SJCRH30 (cell line): Measurements from ENCODE around the gene CYP2U1. TPM values are rescaled to one million over a fixed set of nuclear protein-coding genes. Genes with fewer than 3 reads are reported as not detected.
"Not testable (repeated sequence)": the region's sequence is repeated elsewhere in the genome, so short reads cannot be mapped to it uniquely, and the experiment has no call there.

Experiments used
- DNase-seq, 2 experiments: peaks; one replicate each; pipeline ENCODE4 v3.0.0-alpha.2; 2015 to 2020
- H3K27ac ChIP-seq: fragments of 250-450 bp; sonication (Bioruptor Pico); 2 replicates; pipeline ENCODE4 v1.5.1; 2020; ENCODE audit warnings: mild to moderate bottlenecking, moderate library complexity
- H3K27me3 ChIP-seq: fragments of 250-450 bp; sonication (Bioruptor Pico); 2 replicates; pipeline ENCODE4 v1.5.1; 2020; ENCODE audit warnings: mild to moderate bottlenecking, moderate library complexity
- H3K36me3 ChIP-seq: fragments of 250-450 bp; sonication (Bioruptor Pico); 2 replicates; pipeline ENCODE4 v1.5.1; 2020; ENCODE audit warnings: mild to moderate bottlenecking, moderate library complexity
- H3K4me1 ChIP-seq: fragments of 250-450 bp; sonication (Bioruptor Pico); 2 replicates; pipeline ENCODE4 v1.5.1; 2020; ENCODE audit warnings: mild to moderate bottlenecking, moderate library complexity
- H3K4me3 ChIP-seq: fragments of 250-450 bp; sonication (Bioruptor Pico); 2 replicates; pipeline ENCODE4 v1.5.1; 2020; ENCODE audit warnings: mild to moderate bottlenecking, moderate library complexity
- H3K9me3 ChIP-seq: fragments of 250-450 bp; sonication (Bioruptor Pico); replicated peaks from 2 replicates; pipeline ENCODE4 v1.5.1; 2020; ENCODE audit warnings: mild to moderate bottlenecking, moderate library complexity
- total RNA-seq: library from RNA; depleted of rRNA; stranded (reverse); fragments of >200 nt; shearing (Covaris generic); gene quantifications from 2 replicates; pipeline ENCODE4 v1.2.3, GENCODE V29; 2014

The CYP2U1 gene
- total RNA-seq, 1 experiment from 2014 or later = 7.8 TPM

GRCh38 chr4:107945809-107946208, 14.5 kb downstream of the CYP2U1 start:
- H3K4me1 ChIP-seq = no peaks in the 10 kb centered on the region
- H3K9me3 ChIP-seq = no peaks in the 10 kb centered on the region
- H3K36me3 ChIP-seq = peaks cover 3% of the 10 kb centered on the region; the same call in 1 of the 2 replicates
- no peaks in the 10 kb centered on the region for H3K27me3 ChIP-seq
- H3K4me3 ChIP-seq = no peak overlapping the region
- no peak for DNase-seq
- no peak overlapping the region for H3K27ac ChIP-seq

GRCh38 chr4:107950746-107951540, 19.6 kb downstream of the CYP2U1 start:
- H3K27ac ChIP-seq = no peak overlapping the region
- H3K4me1 ChIP-seq = no peaks in the 10 kb centered on the region
- H3K36me3 ChIP-seq = peaks cover 3% of the 10 kb centered on the region; the same call in 1 of the 2 replicates
- DNase-seq = no peak
- H3K4me3 ChIP-seq = no peak overlapping the region
- H3K9me3 ChIP-seq = no peaks in the 10 kb centered on the region
- H3K27me3 ChIP-seq = no peaks in the 10 kb centered on the region

- Histone ChIP-seq H3K36me3 (peaks cover 3% of the 10 kb centered on the region; the same call in 1 of the 2 replicates), H3K4me1 (no peaks in the 10 kb centered on the region), H3K27ac (no peak overlapping the region), H3K4me3 (no peak overlapping the region), H3K27me3 (no peaks in the 10 kb centered on the region), H3K9me3 (no peaks in the 10 kb centered on the region)
- no peak for DNase-seq
Measured at GRCh38 chr4:107951551-107951950, 20.2 kb downstream of the CYP2U1 start.

- Histone ChIP-seq H3K27ac (no peak overlapping the region), H3K4me3 (no peak overlapping the region), H3K4me1 (no peaks in the 10 kb centered on the region), H3K27me3 (no peaks in the 10 kb centered on the region), H3K9me3 (no peaks in the 10 kb centered on the region), H3K36me3 (no peaks in the 10 kb centered on the region)
- DNase-seq = no peak
Measured at GRCh38 chr4:107956011-107956410, 24.7 kb downstream of the CYP2U1 start.

- no peak for DNase-seq
Measured at GRCh38 chr4:107966903-107967302, 35.6 kb downstream of the CYP2U1 start.

GRCh38 chr4:107967519-107967918, 36.2 kb downstream of the CYP2U1 start:
- H3K4me3 ChIP-seq, H3K27me3 ChIP-seq, H3K9me3 ChIP-seq, DNase-seq, H3K27ac ChIP-seq, H3K36me3 ChIP-seq, H3K4me1 ChIP-seq: not testable (repeated sequence)

More at GRCh38 chr4:107966903-107967302, 35.6 kb downstream of the CYP2U1 start:
- Histone ChIP-seq H3K4me1 (no peaks in the 10 kb centered on the region), H3K9me3 (no peaks in the 10 kb centered on the region), H3K27me3 (no peaks in the 10 kb centered on the region), H3K27ac (no peak overlapping the region), H3K36me3 (no peaks in the 10 kb centered on the region), H3K4me3 (no peak overlapping the region)

- H3K27ac ChIP-seq, H3K9me3 ChIP-seq, H3K36me3 ChIP-seq, DNase-seq, H3K27me3 ChIP-seq, H3K4me3 ChIP-seq, H3K4me1 ChIP-seq: not testable (repeated sequence)
Measured at GRCh38 chr4:107967921-107968320, 36.6 kb downstream of the CYP2U1 start.

GRCh38 chr4:107970063-107970798, 38.9 kb downstream of the CYP2U1 start:
- H3K9me3 ChIP-seq = no peaks in the 10 kb centered on the region
- H3K27ac ChIP-seq = no peak overlapping the region
- H3K36me3 ChIP-seq = no peaks in the 10 kb centered on the region
- no peak for DNase-seq
- no peaks in the 10 kb centered on the region for H3K4me1 ChIP-seq
- no peaks in the 10 kb centered on the region for H3K27me3 ChIP-seq
- no peak overlapping the region for H3K4me3 ChIP-seq

- no peaks in the 10 kb centered on the region for H3K36me3 ChIP-seq
- no peaks in the 10 kb centered on the region for H3K9me3 ChIP-seq
- no peak for DNase-seq
- H3K27me3 ChIP-seq = no peaks in the 10 kb centered on the region
- no peaks in the 10 kb centered on the region for H3K4me1 ChIP-seq
- H3K4me3 ChIP-seq = no peak overlapping the region
- no peak overlapping the region for H3K27ac ChIP-seq
Measured at GRCh38 chr4:107972605-107973004, 41.3 kb downstream of the CYP2U1 start.

GRCh38 chr4:107974523-107974922, 43.2 kb downstream of the CYP2U1 start:
- no peak overlapping the region for H3K4me3 ChIP-seq
- H3K36me3 ChIP-seq = no peaks in the 10 kb centered on the region
- no peak overlapping the region for H3K27ac ChIP-seq
- DNase-seq = no peak
- H3K4me1 ChIP-seq = no peaks in the 10 kb centered on the region
- H3K27me3 ChIP-seq = no peaks in the 10 kb centered on the region
- no peaks in the 10 kb centered on the region for H3K9me3 ChIP-seq

- Histone ChIP-seq H3K27me3 (no peaks in the 10 kb centered on the region), H3K4me3 (no peak overlapping the region), H3K9me3 (0 out of 2 replicates have a peak, but pooled peaks cover 4% of the 10 kb centered on the region), H3K27ac (no peak overlapping the region), H3K36me3 (no peaks in the 10 kb centered on the region), H3K4me1 (no peaks in the 10 kb centered on the region)
- DNase-seq = no peak
Measured at GRCh38 chr4:107977482-107977881, 46.1 kb downstream of the CYP2U1 start.

GRCh38 chr4:107977966-107978705, 46.8 kb downstream of the CYP2U1 start:
- H3K9me3 ChIP-seq = 0 out of 2 replicates have a peak, but pooled peaks cover 4% of the 10 kb centered on the region
- H3K27me3 ChIP-seq = no peaks in the 10 kb centered on the region
- H3K4me1 ChIP-seq = no peaks in the 10 kb centered on the region
- no peak overlapping the region for H3K27ac ChIP-seq
- DNase-seq = no peak
- no peak overlapping the region for H3K4me3 ChIP-seq
- no peaks in the 10 kb centered on the region for H3K36me3 ChIP-seq

GRCh38 chr4:107978716-107979451, 47.5 kb downstream of the CYP2U1 start:
- Histone ChIP-seq H3K4me3 (no peak overlapping the region), H3K27me3 (no peaks in the 10 kb centered on the region), H3K36me3 (no peaks in the 10 kb centered on the region), H3K27ac (no peak overlapping the region), H3K9me3 (0 out of 2 replicates have a peak, but pooled peaks cover 4% of the 10 kb centered on the region), H3K4me1 (no peaks in the 10 kb centered on the region)
- DNase-seq = no peak
